ENCODE results near the gene ELK4.

Gene ELK4, protein sequence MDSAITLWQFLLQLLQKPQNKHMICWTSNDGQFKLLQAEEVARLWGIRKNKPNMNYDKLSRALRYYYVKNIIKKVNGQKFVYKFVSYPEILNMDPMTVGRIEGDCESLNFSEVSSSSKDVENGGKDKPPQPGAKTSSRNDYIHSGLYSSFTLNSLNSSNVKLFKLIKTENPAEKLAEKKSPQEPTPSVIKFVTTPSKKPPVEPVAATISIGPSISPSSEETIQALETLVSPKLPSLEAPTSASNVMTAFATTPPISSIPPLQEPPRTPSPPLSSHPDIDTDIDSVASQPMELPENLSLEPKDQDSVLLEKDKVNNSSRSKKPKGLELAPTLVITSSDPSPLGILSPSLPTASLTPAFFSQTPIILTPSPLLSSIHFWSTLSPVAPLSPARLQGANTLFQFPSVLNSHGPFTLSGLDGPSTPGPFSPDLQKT

DNA sequence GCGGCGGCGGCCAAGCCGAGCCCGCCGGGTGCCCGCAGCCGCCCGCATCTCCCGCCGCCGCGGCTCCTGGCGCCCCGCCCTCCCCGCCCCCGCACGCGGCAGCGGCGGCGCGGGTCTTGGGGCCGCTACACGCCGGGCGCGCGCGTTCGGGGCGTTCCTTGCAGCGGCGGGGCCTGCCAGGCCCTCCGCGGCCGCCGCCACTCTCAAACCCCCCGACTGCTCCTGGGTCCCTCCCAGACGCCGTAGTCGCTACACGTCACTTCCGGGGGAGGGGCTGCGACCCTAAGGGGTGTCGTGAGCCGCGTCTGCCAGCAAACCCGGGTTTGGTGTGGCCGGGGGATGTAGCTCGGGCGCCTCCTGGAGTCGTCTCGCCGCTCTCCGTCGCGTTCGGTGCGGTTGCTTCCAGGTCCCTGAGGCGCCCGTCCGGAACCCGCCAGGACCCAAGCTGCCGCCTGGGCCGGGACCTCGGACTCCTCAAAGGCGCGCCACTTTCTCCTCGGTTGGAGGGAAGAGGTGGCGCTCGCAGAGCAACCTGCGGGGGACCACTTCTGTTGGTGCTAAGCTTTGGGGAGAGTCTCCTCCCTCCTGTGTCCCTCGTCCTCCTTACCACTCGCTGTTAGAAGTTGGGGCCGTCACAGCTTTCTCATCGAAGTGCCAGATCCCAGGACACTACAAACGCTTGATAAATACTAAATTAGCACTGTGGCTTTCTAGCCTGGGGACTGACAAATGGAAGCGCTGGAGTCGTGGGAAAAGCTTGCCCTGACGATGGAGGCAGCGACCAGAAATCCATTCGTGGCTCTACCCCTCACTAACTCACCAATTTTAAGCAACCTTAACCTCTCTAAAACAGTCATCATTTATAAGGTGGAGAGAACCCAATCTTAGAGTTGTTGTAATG is at the start of gene ELK4:
TSS of gene ELK4 (minus strand) at position 244 of the 901 bp plus-strand sequence. CDS start 8,129 bp downstream, outside the sequence.
- peak; percentile 100 for DNase-seq

DNA sequence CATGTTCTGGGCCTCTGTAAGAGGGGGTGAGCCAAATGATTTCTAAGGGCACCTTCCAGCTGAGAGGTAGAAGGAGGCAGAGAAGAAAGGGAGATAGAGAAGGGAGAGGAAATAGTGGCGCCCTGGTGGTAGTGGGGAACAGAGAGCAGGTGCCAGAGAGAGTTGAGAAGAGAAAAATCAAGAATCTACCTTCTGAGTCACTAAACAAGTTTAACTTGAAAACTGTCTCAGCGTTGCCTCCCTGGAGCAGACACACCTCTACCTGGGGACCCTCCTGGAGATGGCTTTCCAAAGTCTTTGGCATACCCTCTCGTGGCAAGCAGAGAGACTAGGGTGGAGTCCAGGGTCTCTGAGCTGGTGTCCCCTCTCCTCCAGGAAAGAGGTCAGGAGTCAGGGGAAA is 49.6 kb upstream of the ELK4 start:
- DNase-seq, result no peak

DNA sequence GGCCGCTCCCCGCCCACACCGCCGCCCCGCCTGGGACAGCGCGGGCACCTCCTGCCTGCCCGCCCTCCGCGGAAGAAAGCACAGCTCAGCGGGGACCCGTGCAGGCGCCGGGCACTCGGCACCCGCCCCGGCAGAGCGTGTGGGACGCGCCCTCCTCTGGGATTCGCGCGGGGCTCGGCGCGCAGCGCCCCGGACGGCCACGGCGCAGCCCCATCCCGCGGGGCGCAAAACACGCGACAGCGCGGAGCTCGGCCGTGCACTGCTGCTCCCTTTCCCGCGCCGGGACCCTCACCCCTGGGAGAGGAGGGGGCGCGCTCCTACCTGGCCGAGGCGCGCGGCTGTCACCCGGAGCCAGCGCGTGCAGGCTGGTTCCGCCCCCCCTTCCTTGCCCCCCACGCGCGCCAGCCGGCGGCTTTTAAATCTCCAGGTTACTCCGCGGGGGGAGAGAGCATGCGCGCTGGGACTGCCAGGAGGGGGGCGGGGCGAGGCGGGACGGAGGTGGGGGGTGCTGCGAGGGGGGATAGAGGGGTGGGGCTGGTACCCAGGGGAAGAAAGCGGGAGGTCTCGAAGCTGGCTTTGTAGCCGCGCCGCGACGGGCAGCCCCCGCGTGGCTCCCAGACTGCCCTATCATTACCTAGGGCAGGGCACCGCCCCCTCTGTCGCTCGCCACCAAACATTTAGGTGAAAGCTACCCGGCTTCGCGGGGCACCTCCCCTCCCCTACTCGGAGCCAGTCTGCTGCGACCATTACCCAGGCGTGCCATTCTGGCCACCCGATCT is 48.5 kb upstream of the ELK4 start, which contains the start of gene SLC45A3:
TSS of gene SLC45A3 (minus strand) at position 437 of the 779 bp plus-strand sequence. CDS start 15,853 bp downstream, outside the sequence.
- peak; percentile 46 for DNase-seq

DNA sequence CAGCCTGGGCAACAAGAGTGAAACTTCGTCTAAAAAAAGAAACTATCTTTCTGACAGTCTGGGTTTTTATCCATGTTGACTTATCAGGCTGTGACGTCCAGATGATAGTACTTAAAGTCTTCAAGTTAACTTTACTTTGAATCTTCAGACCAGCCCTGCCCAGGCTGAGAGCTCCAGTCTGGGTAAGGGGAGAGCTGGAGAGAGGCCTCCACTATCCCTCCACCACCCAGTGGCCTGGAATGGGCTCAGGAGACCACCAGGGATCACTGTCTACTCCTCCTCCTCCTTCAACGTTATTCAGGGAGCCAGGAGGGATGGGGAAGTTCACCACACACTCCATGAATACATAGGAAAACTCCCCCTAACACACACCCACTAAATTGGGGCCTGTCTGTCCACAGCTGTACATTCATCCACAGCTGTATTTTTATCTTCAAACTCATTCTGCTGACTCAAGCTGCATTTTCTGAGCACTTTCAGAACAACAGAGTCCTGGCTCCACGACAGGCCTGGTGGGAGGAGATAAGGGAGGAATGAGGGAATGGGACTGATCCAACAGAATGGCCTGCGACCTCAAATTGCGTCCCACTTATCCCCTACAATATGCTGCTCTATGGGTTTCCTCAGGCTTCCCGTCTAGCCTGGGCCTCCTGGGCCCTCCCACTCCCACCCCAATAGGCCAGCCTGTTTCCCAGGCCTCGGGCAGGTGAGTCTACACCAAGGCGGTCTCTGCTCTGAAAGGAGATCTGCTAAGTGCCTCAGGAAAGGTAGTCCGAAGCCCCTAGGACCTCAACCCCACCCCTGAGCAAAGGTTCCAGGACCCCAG is 46.7 kb upstream of the ELK4 start:
- no peak for DNase-seq

DNA sequence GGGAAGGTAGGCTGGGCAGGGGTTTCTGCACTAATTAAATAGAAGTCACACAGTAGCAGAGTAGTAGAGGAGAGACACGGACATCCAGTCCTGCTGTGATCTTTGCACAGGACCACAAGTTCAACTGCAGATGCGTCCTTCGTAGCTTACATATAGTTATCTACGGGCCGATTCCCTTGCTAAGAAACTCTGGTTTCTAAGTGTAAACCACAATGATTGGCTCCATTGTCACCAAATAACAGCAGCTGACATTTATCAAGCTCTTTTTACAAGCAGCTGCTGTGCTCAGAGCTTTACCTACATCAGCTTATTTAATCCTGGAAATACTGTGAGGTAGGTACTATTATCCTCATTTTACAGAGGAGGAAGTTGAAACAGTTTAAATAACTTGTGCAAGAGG is 45.4 kb upstream of the ELK4 start:
- no peak for DNase-seq

DNA sequence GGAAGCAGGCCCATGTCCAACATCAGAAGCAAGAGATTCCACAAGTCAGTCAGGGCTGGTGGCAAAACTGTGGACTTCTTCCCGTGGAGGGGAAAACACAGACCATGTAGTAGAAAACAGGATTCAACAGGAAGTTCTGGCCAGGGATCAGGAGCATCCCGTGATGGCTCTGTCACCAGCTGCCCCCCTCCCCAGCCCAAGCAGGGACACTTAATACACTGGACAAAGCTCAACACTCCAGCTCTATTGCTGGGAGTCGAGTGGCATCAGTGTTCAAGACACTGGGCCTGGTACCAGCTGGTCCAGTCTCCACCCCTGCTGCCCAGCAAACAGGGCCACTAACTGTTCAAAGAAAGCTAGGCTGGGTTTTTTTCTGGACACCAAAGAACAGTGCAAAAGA is 44.8 kb upstream of the ELK4 start:
- DNase-seq, result no peak

DNA sequence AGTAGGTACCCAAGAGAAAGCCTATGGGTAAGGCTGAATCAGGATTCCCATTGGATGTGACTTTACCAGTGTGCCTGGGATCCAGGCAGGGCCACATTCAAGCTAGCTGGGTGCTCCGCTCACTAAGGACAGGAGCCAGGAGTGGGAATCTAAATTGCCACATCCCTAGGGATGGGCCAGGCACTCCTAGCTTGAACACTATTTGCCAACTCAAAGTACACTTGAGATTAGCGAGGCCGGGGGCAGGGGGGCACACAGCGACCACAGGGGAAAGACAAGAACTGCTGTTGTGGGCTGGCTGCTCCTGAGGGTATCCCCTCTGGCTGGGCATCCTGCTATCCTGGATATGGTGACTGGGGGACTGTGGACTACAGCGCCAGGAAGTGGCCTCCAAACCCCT is 44.2 kb upstream of the ELK4 start:
- DNase-seq, result no peak

DNA sequence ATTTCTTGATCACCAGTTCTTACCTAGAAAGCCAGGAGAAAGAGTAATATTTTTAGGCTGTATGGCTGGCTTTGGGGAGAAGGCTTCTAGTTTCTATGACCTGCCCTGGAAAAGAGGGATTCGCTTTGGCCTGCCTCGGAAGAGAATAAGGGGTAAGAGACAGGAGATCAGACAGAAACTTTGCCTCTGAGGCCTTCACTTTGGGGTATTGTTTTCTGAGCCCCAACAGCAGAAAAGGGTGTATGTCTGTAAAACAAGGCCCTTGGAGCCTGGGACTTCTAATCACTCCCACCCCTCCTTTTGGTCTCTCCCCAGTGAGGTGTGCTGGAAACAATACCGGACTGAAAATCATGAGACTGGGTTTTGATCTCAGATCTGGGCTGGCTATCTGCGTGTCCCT is 43.4 kb upstream of the ELK4 start:
- DNase-seq, result no peak

DNA sequence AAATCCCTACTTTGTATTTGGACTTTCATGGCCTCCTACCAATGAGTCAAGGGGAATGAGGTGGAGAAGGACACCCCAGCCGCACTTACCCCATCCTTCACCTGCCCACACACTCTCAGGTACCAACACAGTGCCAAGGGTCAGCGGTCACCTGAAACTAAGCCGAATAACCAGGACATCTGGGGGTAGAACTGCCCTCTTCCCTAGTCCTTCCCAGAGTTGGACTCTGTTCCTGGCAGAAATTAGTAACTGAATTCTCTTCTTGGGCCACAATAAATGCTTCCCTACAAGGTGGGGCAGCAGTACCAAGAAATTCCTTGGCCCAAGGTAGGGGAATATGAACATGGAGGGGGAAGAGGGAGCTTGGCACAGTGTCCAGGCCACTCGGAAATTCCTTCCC is 41.2 kb upstream of the ELK4 start:
- no peak for DNase-seq

DNA sequence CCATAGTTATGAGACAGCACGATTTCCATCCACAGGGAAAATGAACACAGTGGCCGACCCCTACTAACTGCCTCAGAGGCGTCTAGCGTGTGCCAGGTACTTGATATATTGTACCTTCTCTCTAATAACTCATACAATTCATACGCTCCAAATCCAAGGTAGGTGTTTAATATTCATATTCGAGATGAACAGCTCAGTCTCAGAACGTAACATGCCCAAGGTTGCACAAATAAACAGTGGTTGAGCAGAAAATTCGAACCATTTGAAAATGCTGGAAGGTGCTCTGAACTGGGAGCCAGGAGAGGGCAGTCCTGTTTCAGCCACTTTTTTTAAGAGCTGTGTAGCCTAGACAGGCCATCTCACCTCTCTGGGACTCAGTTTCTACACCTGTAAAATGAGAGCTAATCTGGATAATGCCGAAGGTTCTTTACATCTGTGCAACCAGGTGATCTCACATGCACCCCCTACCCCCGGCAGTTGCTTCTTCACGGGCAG is 40.6 kb upstream of the ELK4 start:
- no peak for DNase-seq

DNA sequence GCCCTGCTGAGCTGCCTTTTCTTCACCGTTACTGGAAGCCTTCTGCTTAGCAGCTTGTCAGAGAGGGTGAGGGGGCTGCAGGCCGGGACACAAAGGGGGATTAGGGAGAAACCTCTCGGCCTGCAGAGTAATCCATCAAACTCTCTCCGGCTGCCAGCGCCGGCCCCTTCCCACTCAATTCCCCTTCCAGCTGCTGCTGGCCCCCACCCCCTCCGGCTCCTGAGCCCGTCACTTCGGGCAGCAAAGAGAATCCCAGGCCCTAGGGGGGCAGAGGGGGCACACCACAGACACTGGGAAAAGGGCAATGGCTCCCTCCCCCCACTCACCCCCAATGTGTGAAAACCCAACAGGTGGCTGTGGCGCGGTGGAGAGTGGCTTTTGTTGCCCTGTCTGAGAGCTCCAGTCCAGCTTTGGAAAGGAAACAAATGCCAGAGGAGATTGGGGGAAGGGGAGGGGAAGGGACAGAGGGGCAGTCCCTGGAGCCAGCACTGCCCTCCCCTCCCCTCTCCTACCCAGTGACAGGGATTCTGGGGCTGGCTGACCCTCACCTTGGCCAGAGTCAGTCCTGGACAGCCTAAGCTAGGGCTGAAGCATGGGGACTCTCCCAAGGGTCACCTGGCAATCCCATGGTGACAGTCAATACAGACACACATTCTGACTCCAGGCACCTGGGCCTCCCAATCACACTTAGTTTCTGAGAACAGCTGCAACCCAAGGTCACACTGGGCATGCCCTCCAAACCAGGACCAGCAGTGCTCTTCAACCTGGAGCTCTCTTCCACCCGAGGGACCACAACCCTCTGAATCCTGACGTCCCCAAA is 39.0 kb upstream of the ELK4 start:
- DNase-seq, result no peak

DNA sequence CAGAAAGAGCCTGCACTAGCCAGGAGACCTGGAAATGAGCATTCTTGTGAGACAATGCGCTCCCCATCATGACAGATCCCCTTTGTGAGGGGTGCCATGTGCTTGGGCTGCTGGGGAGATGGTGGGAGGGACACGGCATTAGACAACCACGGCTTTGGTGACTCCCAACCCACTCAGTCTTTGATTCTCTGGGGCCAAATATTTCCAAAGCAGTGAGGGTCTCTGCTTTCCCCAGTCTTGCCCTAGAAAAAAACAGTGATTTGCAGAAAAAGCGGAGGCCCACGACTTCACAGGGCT is 38.3 kb upstream of the ELK4 start:
- DNase-seq, result no peak

DNA sequence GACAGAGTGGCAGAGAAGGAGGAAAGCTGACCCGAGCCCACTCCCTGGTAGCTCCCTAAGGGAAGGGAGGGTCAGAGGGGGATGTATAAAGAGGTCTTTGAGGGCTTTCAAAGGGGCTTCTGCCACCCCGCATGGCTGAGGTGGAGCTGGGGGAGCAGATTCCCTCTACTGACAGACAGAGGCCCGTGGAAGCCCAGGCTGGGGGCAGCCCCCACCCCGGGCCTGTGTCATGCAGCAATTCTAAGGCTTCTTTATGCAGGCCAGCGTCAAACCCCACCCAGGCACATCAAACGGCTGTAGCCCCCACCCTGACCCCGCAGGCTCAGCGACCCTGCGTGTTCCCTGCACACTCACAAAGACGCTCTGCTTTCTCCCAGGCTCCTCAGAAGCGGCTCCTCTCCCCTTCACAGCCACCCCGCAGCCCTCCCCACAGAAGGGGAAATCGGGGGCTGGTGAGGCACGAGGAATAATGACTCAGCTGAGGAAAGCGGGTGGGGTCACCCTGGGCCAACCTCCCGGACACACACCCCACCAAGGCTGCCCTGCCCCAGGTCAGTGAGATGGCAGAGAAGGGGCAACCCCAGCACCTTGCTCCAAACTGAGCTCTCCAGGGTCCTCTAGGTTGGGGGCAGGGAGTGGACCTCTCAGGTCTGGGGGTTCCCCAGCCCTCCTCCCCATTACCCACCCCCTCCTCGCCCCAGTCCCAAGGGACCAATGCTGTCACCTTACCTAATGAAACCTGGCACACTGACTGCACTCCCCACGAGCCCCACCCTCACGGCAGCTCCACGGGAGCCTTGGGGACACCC is 37.7 kb upstream of the ELK4 start:
- DNase-seq, result no peak

DNA sequence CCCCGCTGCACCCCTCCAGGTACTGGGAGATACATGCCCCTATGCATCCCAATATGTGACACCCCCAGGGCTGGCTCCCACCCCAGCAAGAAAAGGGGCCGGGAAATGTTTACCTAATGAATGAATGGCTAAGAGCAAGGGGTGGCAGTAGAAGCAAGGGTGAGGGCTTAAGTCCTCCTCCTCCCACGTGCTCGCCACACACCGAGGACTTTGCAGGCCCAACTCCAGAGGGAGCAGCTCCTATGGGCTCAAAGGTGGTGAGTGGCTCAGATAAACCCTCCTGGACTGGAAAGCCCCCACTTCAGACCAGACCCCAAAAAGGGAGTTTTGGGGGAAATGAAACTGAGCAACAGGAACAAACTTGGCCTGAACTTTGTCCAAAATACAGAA is 37.1 kb upstream of the ELK4 start:
- DNase-seq, result no peak

DNA sequence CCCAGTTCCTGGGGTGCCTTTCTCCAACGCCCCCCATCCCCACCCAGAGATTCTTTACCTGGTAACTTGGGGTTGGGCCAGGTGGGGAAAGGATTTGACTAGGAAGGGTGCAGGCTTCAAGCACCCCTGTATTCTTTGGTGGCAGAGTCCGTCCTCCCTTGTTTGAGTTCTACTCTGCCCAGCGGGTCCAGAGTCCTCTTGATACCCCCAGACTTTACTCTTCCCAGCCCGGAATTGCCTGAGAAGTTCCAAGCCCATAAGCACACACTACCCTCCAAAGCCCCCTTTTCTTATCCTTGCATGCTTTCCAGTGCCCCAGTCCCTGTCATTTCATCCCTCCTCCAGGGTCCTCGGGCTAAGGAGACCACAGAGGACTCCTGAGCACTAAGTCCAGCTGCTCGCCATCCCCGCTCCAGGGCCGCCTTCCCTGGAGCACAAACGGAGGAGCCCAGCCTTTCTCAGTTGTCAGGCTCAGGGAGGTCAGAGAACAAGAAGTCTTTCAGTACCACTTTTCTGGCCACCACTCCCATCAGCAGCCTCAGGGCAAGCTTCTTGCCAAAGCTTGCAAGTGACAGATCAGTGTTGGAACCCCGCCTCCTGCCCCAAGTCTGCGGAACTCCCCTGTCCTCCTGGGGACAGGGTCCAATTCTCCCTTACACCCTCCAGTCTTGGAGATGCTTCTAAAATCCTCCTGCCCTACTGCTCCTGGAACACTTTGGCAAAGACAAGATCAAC is 36.3 kb upstream of the ELK4 start:
- DNase-seq, result no peak

DNA sequence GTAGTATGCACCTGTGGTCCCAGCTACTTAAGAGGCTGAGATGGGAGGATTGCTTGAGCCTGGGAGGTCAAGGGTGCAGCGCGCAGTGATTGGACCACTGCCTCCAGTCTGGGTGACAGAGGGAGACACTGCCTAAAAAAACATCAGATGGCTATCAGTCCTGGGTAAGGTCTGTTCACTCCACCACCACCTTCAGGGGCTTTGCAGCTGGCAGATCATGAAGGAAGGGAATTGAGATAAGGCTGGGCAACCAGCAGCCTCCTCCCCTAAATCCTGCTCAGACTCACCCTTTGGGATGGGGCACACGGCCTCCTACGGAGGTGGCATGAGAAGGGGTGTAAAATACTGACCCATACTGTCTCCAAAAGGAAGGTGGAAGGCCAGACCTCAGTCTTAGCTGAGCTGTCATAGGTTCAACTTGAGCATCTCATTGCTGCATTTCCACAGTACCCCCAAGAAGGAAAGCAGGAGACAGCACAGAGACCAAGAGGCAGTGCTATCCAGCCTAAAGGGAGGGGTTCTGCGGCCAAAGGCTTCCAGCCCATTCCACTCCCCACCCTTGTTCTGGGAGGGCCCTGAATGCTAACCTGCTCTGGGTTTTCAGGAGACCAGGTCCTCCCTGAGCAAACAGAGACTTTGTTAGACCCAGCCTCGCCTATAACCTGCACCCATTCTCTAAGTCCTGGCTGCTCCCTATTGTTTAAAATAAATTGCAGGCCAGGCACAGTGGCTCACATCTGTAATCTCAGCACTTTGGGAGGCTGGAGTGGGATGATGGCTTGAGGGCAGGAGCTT is 34.8 kb upstream of the ELK4 start:
- DNase-seq, result no peak

DNA sequence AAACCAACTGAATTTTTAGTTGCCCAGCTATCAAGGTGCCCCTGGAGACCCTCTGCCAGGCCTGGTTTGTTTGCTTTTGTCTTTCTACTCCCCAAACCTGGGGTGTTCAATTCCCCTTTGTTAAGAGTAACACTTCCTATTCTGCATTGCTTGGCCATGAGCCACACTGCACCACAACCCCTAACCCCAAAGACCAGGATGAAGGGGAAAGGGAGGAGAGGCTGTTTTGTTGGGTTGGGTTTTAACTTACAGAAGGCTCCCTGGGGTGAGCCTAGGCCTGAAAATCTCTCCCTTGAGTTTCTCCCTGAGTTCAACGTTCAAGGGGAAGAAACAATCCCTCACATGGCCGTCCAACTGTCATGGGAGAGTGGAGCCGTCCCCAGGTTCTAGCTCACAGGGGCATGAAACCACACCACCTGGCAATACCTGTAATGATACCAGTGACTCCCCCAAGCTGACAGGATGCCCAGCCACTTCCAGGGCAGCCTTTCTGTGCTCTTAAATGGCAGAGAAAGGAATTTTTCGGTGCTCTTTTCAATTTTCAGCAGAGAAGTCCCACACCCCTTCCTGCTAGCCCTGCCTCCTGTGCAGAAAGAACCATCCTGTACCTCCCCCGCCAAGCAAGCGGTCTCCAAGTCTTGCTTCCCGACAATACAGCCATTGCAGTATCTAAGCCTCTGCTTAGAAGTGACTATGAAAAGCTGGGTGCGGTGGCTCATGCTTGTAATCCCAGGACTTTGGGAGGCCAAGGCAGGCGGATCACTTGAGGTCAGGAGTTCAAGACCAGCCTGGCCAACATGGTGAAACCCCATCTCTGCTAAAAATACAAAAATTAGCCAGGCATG is 33.6 kb upstream of the ELK4 start:
- no peak for DNase-seq
